CD4-positive, alpha-beta memory T cell (primary cell): ENCODE data around the gene TMEM237. TPM values are rescaled to one million over a fixed set of nuclear protein-coding genes. Genes with fewer than 3 reads are reported as not detected.

ENCODE experiments used
- CTCF ChIA-PET: fragments of 350-600 bp; sonication (Branson Sonifier 250); formaldehyde crosslinking; loops from one replicate; lab custom pipeline; 2021; ENCODE audit warnings: inconsistent platforms; ENCODE audit not compliant: partially characterized antibody; lab: Charles Lee
- POLR2A ChIA-PET: fragments of 350-600 bp; sonication (Branson Sonifier 250); formaldehyde crosslinking; loops from one replicate; lab custom pipeline; 2021; ENCODE audit not compliant: partially characterized antibody; lab: Charles Lee
- DNase-seq, 5 donors: peaks; one replicate each; pipeline versions ENCODE4 v3.0.0 to v3.0.0-alpha.2; 2020 to 2022; ENCODE audit warnings: mixed read lengths in 1 of 5
- H3K27ac ChIP-seq: one replicate; pipeline ENCODE4 v1.7.0; 2013; ENCODE audit warnings: low read depth, low read length
- H3K27me3 ChIP-seq: 2 replicates; pipeline ENCODE4 v1.7.0; 2013; ENCODE audit warnings: mild to moderate bottlenecking, low read length, moderate library complexity; ENCODE audit not compliant: insufficient read depth
- H3K36me3 ChIP-seq: 2 replicates; pipeline ENCODE4 v1.7.0; 2013; ENCODE audit warnings: mild to moderate bottlenecking, low read length, moderate library complexity; ENCODE audit not compliant: insufficient read depth
- H3K4me1 ChIP-seq: 2 replicates; pipeline ENCODE4 v1.7.0; 2013; ENCODE audit warnings: mild to moderate bottlenecking, low read length, moderate library complexity; ENCODE audit not compliant: insufficient read depth
- H3K4me3 ChIP-seq, 2 donors: one replicate each; pipeline ENCODE4 v1.7.0; 2013; ENCODE audit warnings: low read length in 2 of 2, mild to moderate bottlenecking in 1 of 2
- H3K9me3 ChIP-seq, 2 donors: one replicate each; pipeline ENCODE4 v1.7.0; 2013; ENCODE audit warnings: low read length in 2 of 2, control low read depth in 1 of 2; ENCODE audit not compliant: control insufficient read depth in 1 of 2
- H3K27ac Mint-ChIP-seq, 7 donors: one replicate each; pipeline ENCODE4 v1.8.0; 2020 to 2021; ENCODE audit warnings: mixed read lengths in 7 of 7, mild to moderate bottlenecking in 6 of 7, inconsistent platforms in 3 of 7, moderate library complexity in 3 of 7
- H3K27me3 Mint-ChIP-seq, 2 donors: one replicate each; pipeline ENCODE4 v1.8.0; 2020 to 2021; ENCODE audit warnings: mixed read lengths in 2 of 2
- H3K36me3 Mint-ChIP-seq, 2 donors: one replicate each; pipeline ENCODE4 v1.8.0; 2020 to 2021; ENCODE audit warnings: mixed read lengths in 2 of 2, inconsistent platforms in 1 of 2, mild to moderate bottlenecking in 1 of 2
- H3K4me1 Mint-ChIP-seq, 4 donors: one replicate each; pipeline ENCODE4 v1.8.0; 2020 to 2021; ENCODE audit warnings: mixed read lengths in 4 of 4, mild to moderate bottlenecking in 1 of 4
- H3K4me3 Mint-ChIP-seq, 8 donors: one replicate each; pipeline ENCODE4 v1.8.0; 2020 to 2021; ENCODE audit warnings: mixed read lengths in 8 of 8, mild to moderate bottlenecking in 7 of 8, moderate library complexity in 6 of 8, inconsistent platforms in 3 of 8
- H3K9me3 Mint-ChIP-seq, 8 donors: one replicate each; pipeline ENCODE4 v1.8.0; 2020 to 2021; ENCODE audit warnings: mixed read lengths in 8 of 8, mild to moderate bottlenecking in 5 of 8, inconsistent platforms in 3 of 8, moderate library complexity in 1 of 8
- intact Hi-C: fragments of 100-400 bp; cut with micrococcal nuclease; formaldehyde crosslinking; loops from one replicate; pipeline ENCODE4 v1.15.1; 2023
- polyA plus RNA-seq, 2 donors: library from polyadenylated mRNA; unstranded; fragments of 300-500 nt; fragmentation: Illumina TruSeq; gene quantifications; one replicate each; pipeline ENCODE4 v1.2.3, GENCODE V29; 2021
- total RNA-seq, 2 experiments: library from RNA; stranded (reverse); gene quantifications; one replicate each; pipeline ENCODE4 v1.2.3, GENCODE V29; 2021

Gene TMEM237
- total and polyA plus RNA-seq, 4 experiments from 2014 or later = 2.4 to 5.2 (median 3.8) TPM

DNA sequence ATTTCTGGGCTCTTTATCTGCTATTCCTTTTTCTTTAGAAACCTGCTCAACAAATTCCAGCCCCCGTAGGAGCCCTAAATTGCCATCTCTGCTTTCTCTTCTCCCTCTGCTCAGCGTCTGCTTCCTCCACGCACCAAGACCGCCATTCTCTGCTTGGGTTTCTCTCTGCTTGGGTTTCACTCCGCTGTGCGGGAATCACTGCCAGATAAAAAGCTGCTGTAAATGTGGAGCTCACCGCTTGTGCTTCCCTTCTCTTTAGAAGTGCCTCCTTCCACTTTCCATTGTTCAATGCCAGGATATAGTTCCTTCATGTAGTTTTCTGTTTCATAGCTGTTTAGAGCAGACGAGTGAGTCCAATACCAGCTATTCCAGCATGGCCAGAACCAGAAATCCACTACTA, 45.9 kb downstream of the TMEM237 start:
- no peak overlapping the region for H3K27ac ChIP-seq
- CTCF ChIA-PET = no interaction called here
- DNase-seq = no peak

DNA sequence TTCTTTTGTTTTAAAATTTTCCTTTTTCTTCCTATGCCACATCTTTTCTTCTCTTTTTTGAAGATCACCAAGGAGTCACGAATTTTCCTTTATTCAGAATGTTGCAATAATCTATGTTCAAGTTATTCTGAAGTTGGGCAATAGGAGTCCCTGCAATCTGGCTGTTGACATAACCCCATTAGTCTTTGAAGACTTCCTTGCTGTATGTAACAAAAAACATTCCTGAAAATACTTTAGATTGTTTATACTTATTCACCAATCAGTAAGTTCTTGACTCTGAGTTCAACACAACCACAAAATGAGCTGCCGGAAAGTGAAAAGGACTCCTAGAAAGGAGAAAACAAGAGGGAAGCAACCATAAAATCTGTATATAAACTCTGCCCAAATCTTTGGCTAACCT, 62.8 kb downstream of the TMEM237 start:
- H3K4me3 Mint-ChIP-seq = no peak overlapping the region
- H3K9me3 Mint-ChIP-seq = no peaks in the 10 kb centered on the region
- H3K36me3 ChIP-seq = no peaks in the 10 kb centered on the region
- no peaks in the 10 kb centered on the region for H3K36me3 Mint-ChIP-seq
- H3K27ac Mint-ChIP-seq = no peak overlapping the region
- CTCF ChIA-PET = no interaction called here
- H3K4me1 ChIP-seq = no peaks in the 10 kb centered on the region
- POLR2A ChIA-PET = no interaction called here
- H3K27me3 Mint-ChIP-seq = peaks cover 1 to 6% of the 10 kb centered on the region in 2 donors
- H3K9me3 ChIP-seq = no peaks in the 10 kb centered on the region
- no peak overlapping the region for H3K4me3 ChIP-seq
- no peaks in the 10 kb centered on the region for H3K27me3 ChIP-seq
- intact Hi-C loops = no loop called here
- H3K27ac ChIP-seq = no peak overlapping the region
- DNase-seq = no peak
- no peaks in the 10 kb centered on the region for H3K4me1 Mint-ChIP-seq

More for the DNA sequence above, 45.9 kb downstream of the TMEM237 start:
- POLR2A ChIA-PET = no interaction called here
- H3K27me3 Mint-ChIP-seq = peaks cover 7 to 18% of the 10 kb centered on the region in 2 donors
- no peak overlapping the region for H3K4me3 Mint-ChIP-seq
- no peaks in the 10 kb centered on the region for H3K4me1 ChIP-seq
- H3K27me3 ChIP-seq = no peaks in the 10 kb centered on the region
- H3K27ac Mint-ChIP-seq = no peak overlapping the region
- H3K9me3 ChIP-seq = no peaks in the 10 kb centered on the region
- no peaks in the 10 kb centered on the region for H3K36me3 ChIP-seq
- no peaks in the 10 kb centered on the region for H3K4me1 Mint-ChIP-seq
- intact Hi-C loops = no loop called here
- H3K4me3 ChIP-seq = no peak overlapping the region
- peaks cover 0 to 23% (median 20%) of the 10 kb centered on the region in 8 donors for H3K9me3 Mint-ChIP-seq
- peaks cover 0 to 3% of the 10 kb centered on the region in 2 donors for H3K36me3 Mint-ChIP-seq

- H3K36me3 Mint-ChIP-seq = no peaks in the 10 kb centered on the region
- DNase-seq = no peak
- Histone ChIP-seq H3K4me1 (no peaks in the 10 kb centered on the region), H3K9me3 (no peaks in the 10 kb centered on the region), H3K27ac (no peak overlapping the region), H3K4me3 (no peak overlapping the region), H3K36me3 (no peaks in the 10 kb centered on the region), H3K27me3 (no peaks in the 10 kb centered on the region)
- H3K9me3 Mint-ChIP-seq = no peaks in the 10 kb centered on the region
- no peak overlapping the region for H3K27ac Mint-ChIP-seq
- ChIA-PET CTCF (no interaction called here), POLR2A (no interaction called here)
- no peaks in the 10 kb centered on the region for H3K4me1 Mint-ChIP-seq
- intact Hi-C loops = no loop called here
- no peak overlapping the region for H3K4me3 Mint-ChIP-seq
- H3K27me3 Mint-ChIP-seq = peaks cover 1 to 5% of the 10 kb centered on the region in 2 donors
Observed at GRCh38 chr2:201579536-201579935, 63.8 kb downstream of the TMEM237 start.

DNA sequence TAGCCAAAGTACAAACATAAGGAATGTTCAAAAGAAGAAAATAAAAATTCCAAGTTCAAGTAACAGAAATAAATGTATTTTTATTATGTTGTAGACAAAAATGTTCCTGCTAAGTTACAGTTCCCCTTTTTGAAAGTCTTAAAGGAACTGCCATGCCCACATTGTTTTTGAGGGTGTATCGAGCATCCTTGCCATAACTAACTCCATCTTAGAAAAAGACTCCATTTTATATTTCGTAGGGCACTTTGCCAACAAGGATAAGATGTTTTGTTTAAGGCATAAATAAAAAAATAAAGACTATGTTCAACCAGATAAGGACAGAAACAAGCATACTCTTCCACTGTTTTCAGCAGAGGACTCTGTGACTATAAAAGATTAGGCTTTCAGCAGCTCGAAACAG, 67.3 kb downstream of the TMEM237 start:
- Histone ChIP-seq H3K27ac (no peak overlapping the region), H3K4me3 (no peak overlapping the region), H3K27me3 (no peaks in the 10 kb centered on the region), H3K9me3 (no peaks in the 10 kb centered on the region), H3K36me3 (no peaks in the 10 kb centered on the region), H3K4me1 (no peaks in the 10 kb centered on the region)
- Mint-ChIP-seq H3K4me3 (no peak overlapping the region), H3K9me3 (no peaks in the 10 kb centered on the region), H3K4me1 (no peaks in the 10 kb centered on the region), H3K27me3 (peaks cover 0 to 1% of the 10 kb centered on the region in 2 donors), H3K36me3 (no peaks in the 10 kb centered on the region), H3K27ac (no peak overlapping the region)
- no peak for DNase-seq
- POLR2A ChIA-PET = no interaction called here
- CTCF ChIA-PET = no interaction called here
- intact Hi-C loops = no loop called here

GRCh38 chr2:201574766-201575165, 68.5 kb downstream of the TMEM237 start:
- Mint-ChIP-seq H3K27ac (no peak overlapping the region), H3K36me3 (no peaks in the 10 kb centered on the region), H3K9me3 (no peaks in the 10 kb centered on the region), H3K27me3 (no peaks in the 10 kb centered on the region), H3K4me3 (no peak overlapping the region), H3K4me1 (no peaks in the 10 kb centered on the region)
- H3K4me1 ChIP-seq = no peaks in the 10 kb centered on the region
- intact Hi-C loops = no loop called here
- no peak for DNase-seq
- ChIA-PET POLR2A (no interaction called here), CTCF (no interaction called here)
- no peaks in the 10 kb centered on the region for H3K27me3 ChIP-seq
- no peaks in the 10 kb centered on the region for H3K9me3 ChIP-seq
- no peaks in the 10 kb centered on the region for H3K36me3 ChIP-seq
- H3K4me3 ChIP-seq = no peak overlapping the region
- no peak overlapping the region for H3K27ac ChIP-seq

DNA sequence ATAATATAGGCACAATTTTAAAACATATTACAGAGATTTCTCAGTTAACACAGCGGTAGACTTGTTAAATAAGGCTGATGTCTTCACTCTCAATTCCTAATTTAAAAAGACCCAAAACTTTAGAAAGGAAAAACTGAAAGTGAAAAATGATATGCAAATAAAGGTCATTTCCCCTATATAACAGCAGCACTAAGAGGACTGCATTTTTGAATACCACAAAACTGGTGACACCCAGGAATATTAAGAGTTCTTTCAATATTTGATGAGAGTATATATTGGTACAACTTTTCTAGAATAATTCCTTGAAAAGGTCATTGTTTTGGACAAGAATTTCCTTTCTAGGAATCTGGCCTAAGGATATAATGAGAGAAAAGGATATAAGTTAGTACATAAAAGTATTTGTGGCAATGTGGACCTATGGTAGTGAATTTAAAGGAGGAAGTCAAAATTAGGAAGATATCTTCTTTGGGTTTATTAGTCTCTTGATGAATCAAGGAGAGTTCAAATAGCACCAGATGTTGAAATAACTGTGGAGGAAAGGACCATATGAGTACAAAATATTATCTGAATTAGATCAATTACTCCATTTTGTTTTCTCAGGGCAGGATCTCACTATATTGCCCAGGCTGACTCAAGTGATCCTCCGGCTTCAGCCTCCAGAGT, 70.3 kb downstream of the TMEM237 start:
- no peaks in the 10 kb centered on the region for H3K36me3 Mint-ChIP-seq
- no peak for DNase-seq
- Histone ChIP-seq H3K27me3 (no peaks in the 10 kb centered on the region), H3K36me3 (no peaks in the 10 kb centered on the region), H3K4me1 (no peaks in the 10 kb centered on the region), H3K4me3 (no peak overlapping the region), H3K27ac (no peak overlapping the region), H3K9me3 (no peaks in the 10 kb centered on the region)
- no peaks in the 10 kb centered on the region for H3K27me3 Mint-ChIP-seq
- no peak overlapping the region for H3K4me3 Mint-ChIP-seq
- intact Hi-C loops = no loop called here
- POLR2A ChIA-PET = no interaction called here
- no peaks in the 10 kb centered on the region for H3K9me3 Mint-ChIP-seq
- no peak overlapping the region for H3K27ac Mint-ChIP-seq
- CTCF ChIA-PET = no interaction called here
- H3K4me1 Mint-ChIP-seq = no peaks in the 10 kb centered on the region
